Colonic mucosa (tissue), 4 donors: ENCODE results near the gene GLIPR1. TPM values are rescaled to one million over a fixed set of nuclear protein-coding genes. Genes with fewer than 3 reads are reported as not detected.

Experiments
- DNase-seq: peaks from one replicate; pipeline ENCODE4 v3.0.0-alpha.2; 2020
- H3K27ac ChIP-seq: fragments of 200-600 bp; one replicate; pipeline ENCODE4 v1.8.0; 2021
- H3K27me3 ChIP-seq: fragments of 200-600 bp; one replicate; pipeline ENCODE4 v1.8.0; 2021
- H3K36me3 ChIP-seq: fragments of 200-600 bp; one replicate; pipeline ENCODE4 v1.8.0; 2021
- H3K4me1 ChIP-seq: fragments of 200-600 bp; one replicate; pipeline ENCODE4 v1.8.0; 2021; ENCODE audit warnings: mild to moderate bottlenecking
- H3K4me3 ChIP-seq: fragments of 200-600 bp; one replicate; pipeline ENCODE4 v1.8.0; 2021
- H3K9ac ChIP-seq, 2 donors: one replicate each; pipeline ENCODE4 v1.7.0; 2013; ENCODE audit warnings: control low read depth in 2 of 2, low read depth in 2 of 2, low read length in 2 of 2
- H3K9me3 ChIP-seq: fragments of 200-600 bp; one replicate; pipeline ENCODE4 v1.8.0; 2021
- CTCF ChIP-seq: fragments of 200-600 bp; IDR thresholded peaks from one replicate; pipeline ENCODE4 v1.8.0; 2022; ENCODE audit warnings: antibody characterized with exemption, mild to moderate bottlenecking
- intact Hi-C: fragments of 100-400 bp; cut with DNase I; formaldehyde crosslinking; loops from one replicate; pipeline ENCODE4 v1.14.1; 2022
- total RNA-seq, 2 donors: library from RNA; stranded (reverse); fragmentation: NEBNext Ultra II Directional in 1 of 2; extraction: Animal tissue kit (Norgen Biotek cat#: 25700) in 1 of 2; gene quantifications; one replicate each; pipeline ENCODE4 v1.2.1, GENCODE V29; 2021
- donor health status: healthy.
- donor health status: DM: no; HTN: no; CAD: no.
- donor health status: DM: no; HTN: no; CAD: no.

GLIPR1 gene
- total RNA-seq, 2 donors from 2014 or later, result 1.8 to 11.0 TPM

- TF ChIP-seq CTCF, result no peak
- no peaks in the 10 kb centered on the region for H3K9me3 ChIP-seq
- no peak for DNase-seq
- no peaks in the 10 kb centered on the region for H3K36me3 ChIP-seq
- intact Hi-C loops, result no loop called here
- no peak overlapping the region for H3K27ac ChIP-seq
- H3K9ac ChIP-seq, result no peak overlapping the region
- H3K4me1 ChIP-seq, result no peaks in the 10 kb centered on the region
- H3K27me3 ChIP-seq, result no peaks in the 10 kb centered on the region
- H3K4me3 ChIP-seq, result no peak overlapping the region
These were observed 68.3 kb downstream of the GLIPR1 start for GRCh38 chr12:75548879-75549278.

- Histone ChIP-seq H3K9me3 (no peaks in the 10 kb centered on the region), H3K4me3 (no peak overlapping the region), H3K9ac (no peak overlapping the region), H3K27ac (no peak overlapping the region), H3K4me1 (no peaks in the 10 kb centered on the region), H3K36me3 (no peaks in the 10 kb centered on the region), H3K27me3 (no peaks in the 10 kb centered on the region)
- no peak for TF ChIP-seq CTCF
- DNase-seq, result no peak
- intact Hi-C loops, result no loop called here
These were observed 69.4 kb downstream of the GLIPR1 start for GRCh38 chr12:75549989-75550388.

DNA sequence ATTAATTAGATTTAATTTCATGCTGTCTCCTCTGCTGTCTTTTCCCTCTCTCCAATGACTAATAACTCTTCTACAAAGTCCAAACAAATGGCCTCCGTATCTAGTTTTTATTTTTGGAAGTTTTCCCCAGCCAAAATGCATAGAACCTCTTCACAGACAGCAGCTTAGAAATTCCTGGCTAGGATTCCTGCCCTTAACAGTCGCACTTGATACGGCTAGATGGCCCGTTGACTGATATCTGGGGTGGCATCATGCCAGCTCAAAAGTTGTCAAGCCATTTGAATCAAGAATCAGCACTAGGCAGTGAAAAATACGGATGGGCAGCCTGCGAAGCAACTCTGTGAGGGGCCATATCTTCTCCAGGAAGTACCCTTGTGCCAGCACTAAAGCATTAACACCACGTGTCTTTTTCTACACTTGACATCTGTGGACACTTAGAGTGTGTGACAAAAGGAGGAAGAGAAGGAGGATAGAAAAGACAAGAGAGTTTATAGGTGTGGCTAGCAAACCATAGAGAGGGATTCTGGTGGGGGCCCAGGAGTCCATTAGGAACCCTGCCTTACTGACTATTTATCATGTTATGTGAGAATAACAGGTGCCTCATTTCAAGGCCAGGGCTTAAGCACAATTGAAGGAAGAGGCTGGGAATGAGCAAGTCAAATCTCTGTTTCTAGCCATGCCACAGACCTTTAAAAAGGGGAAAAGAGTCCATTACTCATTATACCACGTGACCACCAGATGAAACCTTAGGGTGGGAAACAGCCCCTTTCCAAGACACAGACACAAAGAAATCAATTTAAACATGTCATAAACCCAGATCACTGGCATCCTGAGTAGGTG lies 70.1 kb downstream of the GLIPR1 start:
- Histone ChIP-seq H3K27me3 (no peaks in the 10 kb centered on the region), H3K9me3 (no peaks in the 10 kb centered on the region), H3K27ac (no peak overlapping the region), H3K9ac (no peak overlapping the region), H3K4me1 (no peaks in the 10 kb centered on the region), H3K36me3 (no peaks in the 10 kb centered on the region), H3K4me3 (no peak overlapping the region)
- DNase-seq, result no peak
- no peak for TF ChIP-seq CTCF
- intact Hi-C loops, result no loop called here

- no peaks in the 10 kb centered on the region for H3K27me3 ChIP-seq
- H3K4me3 ChIP-seq, result no peak overlapping the region
- no peak overlapping the region for H3K27ac ChIP-seq
- DNase-seq, result no peak
- TF ChIP-seq CTCF, result no peak
- no peak overlapping the region for H3K9ac ChIP-seq
- H3K36me3 ChIP-seq, result no peaks in the 10 kb centered on the region
- intact Hi-C loops, result no loop called here
- H3K4me1 ChIP-seq, result no peaks in the 10 kb centered on the region
- no peaks in the 10 kb centered on the region for H3K9me3 ChIP-seq
These were observed 70.9 kb downstream of the GLIPR1 start for GRCh38 chr12:75551477-75551876.

DNA sequence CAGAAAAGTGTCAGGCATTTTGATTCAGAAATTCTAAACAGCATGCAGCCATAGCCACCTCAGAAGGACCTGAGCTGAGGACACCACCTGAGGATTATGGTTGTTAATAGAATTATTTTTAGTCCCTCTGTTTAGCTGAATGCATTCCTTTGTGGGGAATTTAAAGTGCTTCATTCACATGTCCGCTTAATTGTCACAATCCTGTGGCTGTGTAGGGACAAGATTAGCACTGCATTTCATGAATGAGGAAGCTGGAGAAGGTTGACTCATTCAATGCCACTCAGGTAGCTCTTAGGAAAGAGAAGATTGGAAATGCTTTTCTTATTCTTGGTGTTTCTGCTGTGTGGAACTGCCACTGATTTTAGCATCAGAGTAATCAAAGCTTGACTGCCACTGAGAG lies 72.8 kb downstream of the GLIPR1 start:
- no peak for TF ChIP-seq CTCF
- no peak for DNase-seq
- H3K9ac ChIP-seq, result no peak overlapping the region
- H3K36me3 ChIP-seq, result no peaks in the 10 kb centered on the region
- no peaks in the 10 kb centered on the region for H3K27me3 ChIP-seq
- intact Hi-C loops, result no loop called here
- H3K4me3 ChIP-seq, result no peak overlapping the region
- no peaks in the 10 kb centered on the region for H3K4me1 ChIP-seq
- H3K27ac ChIP-seq, result no peak overlapping the region
- H3K9me3 ChIP-seq, result no peaks in the 10 kb centered on the region

Other genes starting within 250 kb of the GLIPR1 start
- 1 to 10 TPM; 1.5 to 2.6 TPM for gene CAPS2, start 150.4 kb upstream of the GLIPR1 start, total RNA-seq
- gene GLIPR1L1, start 146.1 kb upstream of the GLIPR1 start, total RNA-seq, result not detected
- under 1 TPM; 0.16 to 0.22 TPM for gene GLIPR1L2, start 89.7 kb upstream of the GLIPR1 start, total RNA-seq
- 10 to 100 TPM; 32.8 to 33.2 TPM for gene KRR1, start 30.9 kb downstream of the GLIPR1 start, total RNA-seq